Measurements from ENCODE around the gene HYOU1.
A peak's percentile ranks its signal among the peaks of the same experiment; 100 is the strongest.

HYOU1 gene

DNA sequence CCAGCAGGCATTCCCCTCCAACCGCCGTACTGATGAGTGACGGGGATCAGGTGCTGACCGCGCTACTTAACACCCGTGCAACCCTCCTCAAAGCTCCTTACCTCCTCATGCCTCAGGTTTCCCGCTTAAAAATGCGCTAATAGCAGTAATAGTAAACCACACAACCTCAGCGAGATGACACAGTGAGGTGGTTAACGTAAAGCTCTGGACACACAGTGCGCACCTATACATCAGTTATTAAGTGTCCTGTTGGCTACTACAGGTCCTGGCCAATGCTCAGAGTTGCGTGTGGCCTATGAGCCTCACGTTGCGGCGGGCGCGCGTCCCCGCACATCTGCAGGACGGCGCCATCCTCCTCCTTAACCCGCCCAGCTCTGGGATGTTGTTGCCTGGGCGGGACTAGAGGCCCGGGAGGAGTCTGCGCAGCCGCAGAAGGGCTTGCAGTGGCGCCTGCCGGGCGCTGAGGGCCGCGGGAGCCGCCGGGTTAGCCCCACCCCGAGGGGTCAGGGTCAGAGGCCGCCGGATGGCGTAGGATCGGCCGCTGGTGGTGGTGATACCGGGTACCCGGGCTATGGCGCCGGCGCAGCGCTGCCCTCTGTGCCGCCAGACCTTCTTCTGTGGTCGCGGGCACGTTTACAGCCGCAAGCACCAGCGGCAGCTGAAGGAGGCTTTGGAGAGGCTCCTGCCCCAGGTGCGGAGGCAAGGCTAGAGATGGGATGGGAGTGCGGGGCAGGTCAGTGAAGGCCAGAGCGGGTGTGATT is 59.2 kb downstream of the HYOU1 start, which contains the start of gene CENATAC:
Gene CENATAC (plus strand): TSS at position 512 of the 761 bp plus-strand sequence. CDS start 60 bp downstream, at position 572.
- in situ Hi-C loops (cut with MboI; ENCODE audit: low pct_unique_long_range_greater_than_20kb, low sequenced_read_pairs), result no loop called here
- DNase-seq, result peak; percentile 91

DNA sequence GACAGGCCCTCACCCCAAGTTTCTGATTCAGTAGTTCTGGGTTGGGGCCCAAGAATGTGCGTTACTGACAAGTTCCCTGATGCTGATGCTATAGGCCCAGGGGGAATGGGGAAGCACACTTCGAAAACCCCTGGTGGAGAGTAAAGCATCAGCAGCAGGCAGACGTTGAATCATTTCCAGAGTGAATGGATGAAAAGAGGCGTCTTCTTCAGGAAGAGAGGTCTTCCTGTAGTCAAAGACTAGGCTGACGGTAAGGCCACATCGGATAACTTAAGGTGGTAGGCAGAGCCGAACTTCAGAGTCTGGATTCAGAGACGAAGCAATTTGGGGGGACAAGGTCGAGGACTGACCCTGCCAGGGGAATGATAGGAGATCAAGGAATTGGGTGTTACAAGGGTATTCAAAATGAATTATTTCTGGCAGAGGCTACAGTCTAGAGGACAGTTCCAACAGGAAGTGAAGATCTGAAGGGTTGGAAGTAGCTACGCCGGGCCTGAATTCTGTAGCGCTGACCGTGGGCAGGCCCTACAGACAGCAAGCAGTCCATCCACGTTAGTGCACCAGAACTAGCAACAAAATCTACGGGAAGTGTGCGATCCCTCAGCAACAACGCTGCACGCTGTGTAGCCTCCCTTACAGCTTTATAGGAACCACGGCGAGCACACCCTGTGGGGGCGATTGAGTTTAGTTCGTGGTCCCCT is 59.9 kb downstream of the HYOU1 start:
- in situ Hi-C loops (cut with MboI; ENCODE audit: low pct_unique_long_range_greater_than_20kb, low sequenced_read_pairs), result no loop called here
- peak; percentile 68 for DNase-seq
